Loucy (cell line): Measurements from ENCODE around the gene CASR.

ENCODE experiments used
- H2AFZ ChIP-seq: fragments of 200-600 bp; sonication (generic); 2 replicates; pipeline ENCODE4 v1.6.0; 2016; ENCODE audit warnings: antibody characterized with exemption, mild to moderate bottlenecking, low read length, moderate library complexity
- H3F3A ChIP-seq: fragments of 200-600 bp; 2 replicates; pipeline ENCODE4 v1.6.0; 2016; ENCODE audit warnings: antibody characterized with exemption, low read depth, mild to moderate bottlenecking
- H3K27me3 ChIP-seq: fragments of 200-600 bp; sonication (generic); 2 replicates; pipeline ENCODE4 v1.6.1; 2014; ENCODE audit warnings: low read length, mild to moderate bottlenecking; ENCODE audit not compliant: insufficient read depth, poor library complexity, severe bottlenecking
- H3K36me3 ChIP-seq: fragments of 200-600 bp; sonication (generic); 2 replicates; pipeline ENCODE4 v1.6.1; 2016; ENCODE audit warnings: low read length; ENCODE audit not compliant: insufficient read depth
- H3K4me1 ChIP-seq: fragments of 200-600 bp; sonication (generic); 2 replicates; pipeline ENCODE4 v1.5.1; 2014; ENCODE audit warnings: low read length, mild to moderate bottlenecking; ENCODE audit not compliant: insufficient read depth, poor library complexity, severe bottlenecking
- H3K4me2 ChIP-seq: fragments of 200-600 bp; sonication (generic); 2 replicates; pipeline ENCODE4 v1.6.0; 2014; ENCODE audit warnings: antibody characterized with exemption, low read length, low read depth, mild to moderate bottlenecking; ENCODE audit not compliant: poor library complexity, severe bottlenecking
- H3K4me3 ChIP-seq: fragments of 200-600 bp; sonication (generic); 2 replicates; pipeline ENCODE4 v1.5.1; 2014; ENCODE audit warnings: low read length, mild to moderate bottlenecking, mixed read lengths; ENCODE audit not compliant: poor library complexity, severe bottlenecking
- H3K79me2 ChIP-seq: fragments of 200-600 bp; sonication (generic); 2 replicates; pipeline ENCODE4 v1.6.1; 2014; ENCODE audit warnings: low read length; ENCODE audit not compliant: insufficient read depth
- H3K9ac ChIP-seq: fragments of 200-600 bp; sonication (generic); 2 replicates; pipeline ENCODE4 v1.6.0; 2014; ENCODE audit warnings: mild to moderate bottlenecking, low read depth, low read length, moderate library complexity; ENCODE audit not compliant: poor library complexity, severe bottlenecking
- H3K9me2 ChIP-seq: fragments of 200-600 bp; sonication (generic); replicated peaks from 2 replicates; pipeline ENCODE4 v1.6.1; 2016; ENCODE audit warnings: low read depth, low read length, mixed read lengths
- H3K9me3 ChIP-seq: fragments of 200-600 bp; sonication (generic); 2 replicates; pipeline ENCODE4 v1.6.1; 2014; ENCODE audit warnings: mild to moderate bottlenecking, antibody characterized with exemption, low read length, low read depth; ENCODE audit not compliant: insufficient read depth
- H4K20me1 ChIP-seq: fragments of 200-600 bp; sonication (generic); 2 replicates; pipeline ENCODE4 v1.6.0; 2014; ENCODE audit warnings: antibody characterized with exemption, low read length, mild to moderate bottlenecking; ENCODE audit not compliant: insufficient read depth, poor library complexity, severe bottlenecking
- CTCF ChIP-seq: fragments of 200-600 bp; sonication (generic); conservative IDR thresholded peaks from 2 replicates; pipeline ENCODE4 v1.5.1; 2014; ENCODE audit warnings: mild to moderate bottlenecking, antibody characterized with exemption, low read length
- EZH2phosphoT487 ChIP-seq: fragments of 200-600 bp; IDR thresholded peaks from 2 replicates; pipeline ENCODE4 v1.6.1; 2018; ENCODE audit warnings: antibody characterized with exemption, mild to moderate bottlenecking, moderate library complexity, borderline replicate concordance

Gene CASR

GRCh38 chr3:122273498-122273897 lies 90.0 kb downstream of the CASR start:
- no peaks in the 10 kb centered on the region for H3K9me2 ChIP-seq

GRCh38 chr3:122281891-122282290 lies 98.4 kb downstream of the CASR start:
- no peak overlapping the region for H2AFZ ChIP-seq
- no peak overlapping the region for H3K4me3 ChIP-seq
- no peaks in the 10 kb centered on the region for H3K79me2 ChIP-seq
- no peak for TF ChIP-seq EZH2phosphoT487
- no peak for TF ChIP-seq CTCF
- H3K9me3 ChIP-seq: no peaks in the 10 kb centered on the region
- H4K20me1 ChIP-seq: no peaks in the 10 kb centered on the region
- H3K4me1 ChIP-seq: no peaks in the 10 kb centered on the region
- no peak overlapping the region for H3K4me2 ChIP-seq
- no peaks in the 10 kb centered on the region for H3F3A ChIP-seq
- no peak overlapping the region for H3K9ac ChIP-seq
- no peaks in the 10 kb centered on the region for H3K9me2 ChIP-seq
- no peaks in the 10 kb centered on the region for H3K36me3 ChIP-seq
- no peaks in the 10 kb centered on the region for H3K27me3 ChIP-seq

More at GRCh38 chr3:122273498-122273897, 90.0 kb downstream of the CASR start:
- Histone ChIP-seq H3K9ac (no peak overlapping the region), H2AFZ (peak overlapping the region; percentile 71), H3K4me1 (peaks cover 46% of the 10 kb centered on the region), H3K36me3 (no peaks in the 10 kb centered on the region), H3K79me2 (no peaks in the 10 kb centered on the region), H3K27me3 (no peaks in the 10 kb centered on the region), H3F3A (peaks cover 7% of the 10 kb centered on the region), H3K4me3 (peak overlapping the region; percentile 9), H4K20me1 (no peaks in the 10 kb centered on the region), H3K4me2 (peak overlapping the region; percentile 73), H3K9me3 (peaks cover 3% of the 10 kb centered on the region; the same call in 1 of the 2 replicates)
- TF ChIP-seq CTCF (no peak), EZH2phosphoT487 (no peak)

GRCh38 chr3:122283796-122284445 lies 100.5 kb downstream of the CASR start:
- Histone ChIP-seq H3K9ac (no peak overlapping the region), H3K9me2 (no peaks in the 10 kb centered on the region), H3F3A (no peaks in the 10 kb centered on the region), H4K20me1 (no peaks in the 10 kb centered on the region), H3K4me3 (no peak overlapping the region), H3K4me1 (no peaks in the 10 kb centered on the region), H3K4me2 (no peak overlapping the region), H3K36me3 (no peaks in the 10 kb centered on the region), H3K79me2 (no peaks in the 10 kb centered on the region), H3K27me3 (peaks cover 3% of the 10 kb centered on the region), H3K9me3 (no peaks in the 10 kb centered on the region), H2AFZ (no peak overlapping the region)
- no peak for TF ChIP-seq EZH2phosphoT487

GRCh38 chr3:122284486-122284885 lies 101.0 kb downstream of the CASR start:
- H4K20me1 ChIP-seq: no peaks in the 10 kb centered on the region
- H3K79me2 ChIP-seq: no peaks in the 10 kb centered on the region
- no peak overlapping the region for H3K9ac ChIP-seq
- H3K27me3 ChIP-seq: peaks cover 4% of the 10 kb centered on the region
- no peaks in the 10 kb centered on the region for H3K4me1 ChIP-seq
- H3K9me3 ChIP-seq: no peaks in the 10 kb centered on the region
- TF ChIP-seq CTCF (no peak), EZH2phosphoT487 (no peak)
- no peak overlapping the region for H3K4me2 ChIP-seq
- H2AFZ ChIP-seq: no peak overlapping the region
- no peak overlapping the region for H3K4me3 ChIP-seq
- H3F3A ChIP-seq: no peaks in the 10 kb centered on the region
- no peaks in the 10 kb centered on the region for H3K9me2 ChIP-seq
- no peaks in the 10 kb centered on the region for H3K36me3 ChIP-seq
